Small intestine (tissue), 7 donors: ENCODE results near the gene NFIX. TPM values are rescaled to one million over a fixed set of nuclear protein-coding genes. Genes with fewer than 3 reads are reported as not detected.
A peak's percentile ranks its signal among the peaks of the same experiment; 100 is the strongest.

Source experiments
- DNase-seq, 2 donors: peaks; one replicate each; pipeline versions ENCODE4 v3.0.0 to v3.0.0-alpha.2; 2013
- FAIRE-seq: peaks from 2 replicates; lab custom pipeline; 2012; peaks lifted over from hg19 to GRCh38; lab: Jason Lieb, UNC
- H3K27ac ChIP-seq, 3 donors: one replicate each; pipeline ENCODE4 v1.5.1; 2013; ENCODE audit warnings: low read length in 2 of 3, mild to moderate bottlenecking in 2 of 3, control low read depth in 1 of 3, inconsistent platforms in 1 of 3, low read depth in 1 of 3, moderate library complexity in 1 of 3
- H3K27me3 ChIP-seq, 3 donors: one replicate each; pipeline ENCODE4 v1.6.1; 2013; ENCODE audit warnings: low read length in 3 of 3, inconsistent platforms in 1 of 3; ENCODE audit not compliant: control insufficient read depth in 3 of 3, insufficient read depth in 3 of 3
- H3K36me3 ChIP-seq, 3 donors: one replicate each; pipeline ENCODE4 v1.6.1; 2013; ENCODE audit warnings: low read length in 3 of 3, inconsistent platforms in 1 of 3, low read depth in 1 of 3, mild to moderate bottlenecking in 1 of 3, moderate library complexity in 1 of 3; ENCODE audit not compliant: control insufficient read depth in 3 of 3, insufficient read depth in 2 of 3
- H3K4me1 ChIP-seq, 3 donors: one replicate each; pipeline ENCODE4 v1.6.1; 2013; ENCODE audit warnings: low read length in 2 of 3, inconsistent platforms in 1 of 3, low read depth in 1 of 3, mild to moderate bottlenecking in 1 of 3, moderate library complexity in 1 of 3; ENCODE audit not compliant: control insufficient read depth in 3 of 3, insufficient read depth in 2 of 3
- H3K4me3 ChIP-seq, 3 donors: one replicate each; pipeline ENCODE4 v1.5.1; 2013; ENCODE audit warnings: low read length in 3 of 3, control low read depth in 1 of 3, inconsistent platforms in 1 of 3, low read depth in 1 of 3, mild to moderate bottlenecking in 1 of 3, moderate library complexity in 1 of 3
- H3K9me3 ChIP-seq, 2 donors: one replicate each; pipeline ENCODE4 v1.6.1; 2013; ENCODE audit warnings: low read depth in 1 of 2, low read length in 1 of 2; ENCODE audit not compliant: control insufficient read depth in 2 of 2, insufficient read depth in 1 of 2
- WGBS, 3 donors: extraction: QIAGEN DNeasy Blood & Tissue Kit; methylation state at CpG; one replicate each; pipeline ENCODE4 v1.1.7; 2013; 5-methylcytosine and 5-hydroxymethylcytosine counted together
- polyA plus RNA-seq, 4 donors: library from polyadenylated mRNA; stranded (reverse) in 3 of 4; unstranded in 1 of 4; fragments of 200-250 nt in 3 of 4; fragments of 120-200 nt in 1 of 4; gene quantifications; one replicate each; pipeline versions ENCODE4 v1.2.1 to v1.2.3, GENCODE V29; 2013
- donor health status: healthy with polysubstance abuse.
- donor health status: control.
- donor health status: control.
- donor health status: Bipolar disorder and iron deficiency.
- donor health status: healthy.

Gene NFIX
- polyA plus RNA-seq, 4 donors: 2.9 to 31.4 (median 10.0) TPM

DNA sequence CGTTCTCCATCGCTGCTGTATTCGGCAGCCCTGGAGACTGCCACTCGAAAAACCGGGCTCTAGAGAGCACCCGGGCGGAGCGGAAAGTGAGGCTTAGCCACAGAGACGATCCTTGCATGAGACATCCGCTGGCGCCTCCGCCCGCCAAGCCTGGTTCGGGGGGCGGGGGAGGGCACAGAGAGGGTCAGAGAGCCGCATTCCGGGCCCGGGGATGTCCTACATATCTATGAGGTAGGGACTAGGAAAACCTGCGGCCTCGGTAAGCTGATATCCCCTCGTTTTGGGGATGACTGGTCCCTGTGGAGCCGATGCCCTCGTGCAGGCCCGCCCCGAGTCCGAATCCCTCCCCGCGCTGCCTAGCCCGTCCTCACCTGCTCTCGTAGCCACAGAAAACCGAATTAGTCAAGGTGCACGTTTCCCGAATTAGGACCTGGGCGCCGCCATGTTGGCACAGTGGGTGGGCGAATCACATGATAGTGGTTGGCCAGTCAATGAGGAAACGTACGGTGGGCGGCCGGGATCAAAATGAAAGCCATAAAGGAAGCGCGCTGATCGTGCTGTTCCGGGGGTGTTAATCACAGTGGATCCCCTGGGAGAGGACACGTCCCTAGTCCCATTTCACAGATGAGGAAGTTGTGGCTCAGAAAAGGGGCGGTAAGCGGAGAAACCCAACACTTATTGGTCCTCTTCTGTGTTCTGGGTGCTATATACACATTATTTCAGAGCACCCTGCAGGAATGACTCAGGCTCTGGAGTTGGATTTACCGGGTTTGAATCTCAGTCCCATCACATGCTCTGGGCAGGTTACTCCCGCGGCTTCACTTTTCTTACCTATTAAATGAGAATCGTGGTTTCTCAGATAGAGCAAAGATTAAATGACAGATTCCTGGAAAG, 121.3 kb downstream of the NFIX start, which contains the start of gene TRMT1:
Gene TRMT1, minus strand, starts transcription at position 459 of the 894 bp plus-strand sequence. Its CDS starts 341 bp downstream, at position 118.
- no peak for FAIRE-seq
- WGBS, 3 donors: 0 to 1% (median 0%) methylated on average over 51 of the region's 51 CpGs
- peaks cover 0 to 19% (median 6%) of the 10 kb centered on the region in 3 donors for H3K4me1 ChIP-seq

DNA sequence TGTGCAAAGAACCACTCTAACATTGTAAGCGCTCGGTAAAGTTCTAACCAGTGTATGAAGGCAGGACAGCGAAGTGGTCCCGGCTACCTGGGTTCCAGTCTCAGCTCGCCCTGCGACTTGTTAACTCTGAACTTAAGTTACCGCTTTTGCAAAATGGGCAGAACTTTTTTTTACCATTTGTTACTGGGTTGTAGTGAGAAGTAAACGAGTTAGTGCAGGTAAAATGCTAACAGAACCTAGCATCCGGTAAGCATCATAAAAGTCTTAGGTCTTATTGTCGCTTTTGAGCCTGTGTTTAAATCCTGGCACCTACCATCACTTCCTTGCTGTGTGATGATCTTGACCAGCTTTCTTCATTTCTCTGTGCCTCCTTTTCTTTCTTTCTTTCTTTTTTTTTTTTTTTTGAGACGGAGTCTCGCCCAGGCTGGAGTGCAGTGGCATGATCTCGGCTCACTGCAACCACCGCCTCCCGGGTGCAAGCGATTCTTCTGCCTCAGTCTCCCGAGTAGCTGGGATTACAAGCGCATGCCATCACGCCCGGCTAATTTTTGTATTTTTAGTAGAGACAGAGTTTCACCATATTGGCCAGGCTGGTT, 122.0 kb downstream of the NFIX start:
- Histone ChIP-seq H3K36me3 (peaks cover 0 to 39% (median 0%) of the 10 kb centered on the region in 3 donors), H3K27me3 (no peaks in the 10 kb centered on the region), H3K27ac (peak overlapping the region in 2 of 3 donors; percentile 60 to 83), H3K4me3 (peak overlapping the region; percentile 81 to 99 (median 82)), H3K9me3 (no peaks in the 10 kb centered on the region), H3K4me1 (peaks cover 0 to 20% (median 6%) of the 10 kb centered on the region in 3 donors)
- FAIRE-seq: no peak
- no peak for DNase-seq
- 1 to 7% (median 7%) methylated on average over 20 of the region's 20 CpGs for WGBS, 3 donors

More for the DNA sequence above, 121.3 kb downstream of the NFIX start, which contains the start of gene TRMT1:
- H3K27ac ChIP-seq: peak within 1 kb of the TSS in 2 of 3 donors; percentile 60 to 83
- H3K9me3 ChIP-seq: no peaks in the 10 kb centered on the region
- peaks cover 0 to 40% (median 0%) of the 10 kb centered on the region in 3 donors for H3K36me3 ChIP-seq
- peak; percentile 93 to 96 for DNase-seq
- H3K27me3 ChIP-seq: no peaks in the 10 kb centered on the region
- H3K4me3 ChIP-seq: peak within 1 kb of the TSS; percentile 81 to 99 (median 82)

DNA sequence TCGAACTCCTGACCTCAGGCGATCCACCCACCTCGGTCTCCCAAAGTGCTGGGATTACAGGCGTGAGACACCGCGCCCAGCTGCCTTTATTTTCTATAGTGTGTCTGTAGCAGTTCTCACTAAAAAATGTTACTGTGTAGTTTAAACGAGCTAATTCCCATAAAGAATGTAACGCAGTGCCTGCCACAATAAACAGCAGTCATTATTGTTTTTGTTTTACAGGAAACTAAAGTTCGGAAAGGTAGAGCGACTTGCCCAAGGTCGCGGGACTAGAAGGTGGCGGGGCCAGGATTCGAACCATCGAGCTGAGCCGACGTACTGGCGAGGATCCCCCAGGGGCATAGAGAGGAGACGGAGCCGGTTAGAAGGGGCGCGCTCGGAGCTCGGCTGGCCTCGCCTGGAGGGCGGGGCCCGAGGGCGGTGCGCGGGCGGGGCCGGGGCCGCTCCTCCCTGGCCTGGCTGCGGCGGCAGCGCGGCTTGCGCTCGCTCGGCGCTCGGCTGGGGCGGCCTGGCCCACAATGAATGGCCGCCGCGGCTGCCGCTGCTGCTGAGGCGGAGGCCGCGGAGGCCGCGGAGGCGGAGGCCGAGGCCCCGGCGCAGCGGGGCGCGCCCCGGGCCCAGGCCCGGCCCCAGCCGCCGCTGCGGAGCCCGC, 122.6 kb downstream of the NFIX start, which contains the start of gene NACC1:
Gene NACC1, plus strand, starts transcription at position 493 of the 652 bp plus-strand sequence. CDS start 16,944 bp downstream, outside the sequence.
- WGBS, 3 donors: 1 to 2% (median 2%) methylated on average over 44 to 65 of the region's 65 CpGs
- Histone ChIP-seq H3K27me3 (no peaks in the 10 kb centered on the region), H3K27ac (peak within 1 kb of the TSS; percentile 27 to 83 (median 60)), H3K4me3 (peak within 1 kb of the TSS; percentile 81 to 99 (median 94)), H3K36me3 (peaks cover 0 to 33% (median 0%) of the 10 kb centered on the region in 3 donors), H3K9me3 (no peaks in the 10 kb centered on the region), H3K4me1 (peaks cover 0 to 23% (median 6%) of the 10 kb centered on the region in 3 donors)
- DNase-seq (peak; percentile 85 to 94), FAIRE-seq (no peak)

DNA sequence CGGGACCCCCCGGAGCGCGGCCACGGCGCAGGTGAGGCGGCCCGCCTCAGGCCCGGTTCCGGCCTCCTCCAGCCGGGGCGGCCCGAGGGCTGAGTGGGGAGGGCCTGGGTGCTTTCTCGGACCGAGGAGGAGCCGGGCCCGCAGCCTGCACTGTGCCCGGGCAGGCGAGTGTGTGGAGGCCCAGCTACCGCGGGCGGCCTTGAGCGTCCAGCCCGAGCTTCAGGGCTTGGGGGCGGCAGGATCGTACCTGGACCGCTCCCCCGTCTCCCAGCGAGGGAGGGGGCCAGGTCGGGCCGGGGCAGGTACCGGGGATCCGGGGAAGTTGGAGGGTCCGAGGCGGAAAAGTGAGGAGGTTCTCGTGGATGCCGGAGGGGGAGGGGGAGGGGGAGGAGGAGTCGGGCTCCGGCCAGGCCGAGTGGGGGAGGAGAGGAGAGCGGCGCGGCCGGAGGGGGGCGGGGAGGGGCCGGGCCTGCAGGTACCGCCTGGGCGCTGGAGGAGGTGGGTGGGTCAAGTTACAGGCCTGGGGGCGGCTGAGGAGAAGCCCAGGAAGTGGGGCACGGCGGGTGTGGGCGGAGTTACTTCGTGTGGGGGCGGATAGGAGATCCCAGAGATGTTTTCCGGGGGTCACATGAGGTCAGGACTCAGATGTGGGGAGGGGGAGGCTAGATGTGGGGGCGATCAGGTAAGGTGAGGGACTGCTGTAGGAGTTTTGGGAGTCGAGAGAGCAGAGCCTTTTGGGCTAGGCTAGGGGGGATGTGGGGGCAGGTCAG, 123.3 kb downstream of the NFIX start:
- Histone ChIP-seq H3K4me1 (peaks cover 0 to 23% (median 6%) of the 10 kb centered on the region in 3 donors), H3K9me3 (no peaks in the 10 kb centered on the region), H3K27ac (peak overlapping the region in 1 of 3 donors; percentile 36), H3K27me3 (no peaks in the 10 kb centered on the region), H3K36me3 (peaks cover 0 to 35% (median 0%) of the 10 kb centered on the region in 3 donors), H3K4me3 (peak overlapping the region; percentile 66 to 94 (median 81))
- 0 to 1% (median 1%) methylated on average over 32 to 57 of the region's 57 CpGs for WGBS, 3 donors
- no peak for FAIRE-seq
- peak; percentile 30 to 59 for DNase-seq

DNA sequence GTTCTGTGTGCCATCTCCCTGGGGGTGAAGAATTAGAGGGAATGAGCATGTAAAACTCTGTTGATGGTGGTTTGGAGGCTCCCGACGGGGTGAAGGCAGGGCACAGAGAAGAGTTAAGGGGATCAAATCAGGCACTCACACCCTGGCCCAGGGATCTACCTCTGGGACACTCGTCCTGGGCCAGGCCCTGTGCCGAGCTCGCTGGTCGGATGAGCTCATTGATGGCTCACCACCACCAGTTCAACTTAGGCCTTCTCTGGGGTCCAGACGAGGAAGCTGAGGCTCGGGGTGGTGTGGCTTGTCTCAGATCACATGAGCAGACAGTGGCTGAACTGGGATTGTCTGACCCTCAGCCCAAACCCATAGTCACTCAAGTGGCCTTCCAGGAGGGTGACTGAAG, 124.4 kb downstream of the NFIX start:
- Histone ChIP-seq H3K4me1 (peaks cover 0 to 23% (median 6%) of the 10 kb centered on the region in 3 donors), H3K4me3 (peak overlapping the region in 1 of 3 donors; percentile 81), H3K27me3 (no peaks in the 10 kb centered on the region), H3K36me3 (peaks cover 0 to 32% (median 2%) of the 10 kb centered on the region in 3 donors), H3K9me3 (no peaks in the 10 kb centered on the region), H3K27ac (no peak overlapping the region)
- DNase-seq (no peak), FAIRE-seq (no peak)
- 73 to 76% (median 75%) methylated on average over 8 of the region's 8 CpGs for WGBS, 3 donors

DNA sequence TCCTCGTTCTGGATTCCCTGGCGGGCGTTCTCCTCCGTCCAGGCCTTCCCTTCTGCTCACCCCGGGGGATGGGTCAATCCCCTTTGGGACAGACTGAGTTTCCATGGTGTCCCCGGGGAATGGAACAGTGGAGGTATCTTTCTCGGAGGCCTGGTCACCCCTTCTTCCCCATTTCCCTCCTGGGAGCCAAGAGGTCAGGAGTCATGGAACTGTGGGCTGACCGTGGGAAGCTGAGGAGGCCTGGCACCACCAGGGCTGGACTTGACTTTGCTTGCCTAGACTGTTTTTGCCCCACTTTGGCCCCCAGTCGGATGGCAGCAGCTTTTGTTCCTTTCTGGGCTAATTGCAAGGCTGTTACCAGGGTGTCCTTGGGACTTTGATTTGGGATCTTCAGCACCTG, 124.8 kb downstream of the NFIX start:
- 75 to 91% (median 85%) methylated on average over 9 of the region's 9 CpGs for WGBS, 3 donors
- Histone ChIP-seq H3K36me3 (peaks cover 0 to 34% (median 2%) of the 10 kb centered on the region in 3 donors), H3K4me1 (peaks cover 0 to 21% (median 6%) of the 10 kb centered on the region in 3 donors), H3K27ac (no peak overlapping the region), H3K9me3 (no peaks in the 10 kb centered on the region), H3K27me3 (no peaks in the 10 kb centered on the region), H3K4me3 (no peak overlapping the region)
- no peak for DNase-seq
- FAIRE-seq: no peak

DNA sequence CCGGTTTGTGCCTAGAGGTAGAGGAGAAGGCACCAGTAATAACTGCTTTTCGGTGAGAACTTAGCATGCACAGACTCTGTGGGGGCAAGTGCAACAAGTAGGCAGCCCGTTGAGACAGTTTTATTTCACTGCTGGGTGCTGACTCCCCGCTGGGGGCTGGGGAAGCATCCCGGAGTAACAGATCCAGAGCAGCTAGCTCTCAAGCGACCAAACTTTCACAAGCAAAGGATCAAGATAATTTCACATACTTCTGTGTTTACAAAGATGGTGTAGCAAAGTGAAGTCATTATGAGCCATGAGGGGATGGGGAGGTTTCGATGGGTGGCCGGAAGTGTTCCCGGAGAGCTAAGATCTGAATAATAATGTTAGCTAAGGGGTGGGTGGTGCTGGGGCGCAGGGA, 125.5 kb downstream of the NFIX start:
- no peak for FAIRE-seq
- WGBS, 3 donors: 77 to 80% (median 79%) methylated on average over 10 of the region's 10 CpGs
- H3K9me3 ChIP-seq: no peaks in the 10 kb centered on the region
- H3K27me3 ChIP-seq: no peaks in the 10 kb centered on the region
- peaks cover 0 to 29% (median 2%) of the 10 kb centered on the region in 3 donors for H3K36me3 ChIP-seq
- H3K4me3 ChIP-seq: no peak overlapping the region
- DNase-seq: no peak
- peaks cover 0 to 13% (median 4%) of the 10 kb centered on the region in 3 donors for H3K4me1 ChIP-seq
- H3K27ac ChIP-seq: no peak overlapping the region
